RWPE2 (cell line): ENCODE data around the gene KRTAP10-6.
"Not testable (repeated sequence)": the region's sequence is repeated elsewhere in the genome, so short reads cannot be mapped to it uniquely, and the experiment has no call there.

Source experiments
- ATAC-seq: fragments of 200-7000 bp; cut with Tn5 transposase; 3 replicates; pipeline ENCODE4 v1.9.1; 2021; ENCODE audit warnings: low read depth
- DNase-seq: peaks from one replicate; pipeline ENCODE4 v3.0.0-alpha.2; 2020; ENCODE audit warnings: low spot score
- H3K27ac ChIP-seq: fragments of 450-650 bp; 2 replicates; pipeline ENCODE4 v1.5.1; 2017; ENCODE audit warnings: mild to moderate bottlenecking; ENCODE audit not compliant: poor library complexity, severe bottlenecking
- H3K27me3 ChIP-seq: fragments of 250-450 bp; sonication (Bioruptor Pico); 2 replicates; pipeline ENCODE4 v1.5.1; 2021; ENCODE audit warnings: mild to moderate bottlenecking, moderate library complexity; ENCODE audit not compliant: insufficient read depth, poor library complexity, severe bottlenecking
- H3K36me3 ChIP-seq: fragments of 250-450 bp; sonication (Bioruptor Pico); 2 replicates; pipeline ENCODE4 v1.5.1; 2020; ENCODE audit warnings: low read depth, mild to moderate bottlenecking, moderate library complexity
- H3K4me1 ChIP-seq: fragments of 250-450 bp; sonication (Bioruptor Pico); 2 replicates; pipeline ENCODE4 v1.5.1; 2021; ENCODE audit warnings: mild to moderate bottlenecking, moderate library complexity; ENCODE audit not compliant: insufficient read depth, poor library complexity, severe bottlenecking
- H3K4me3 ChIP-seq: fragments of 250-450 bp; sonication (Bioruptor Pico); 2 replicates; pipeline ENCODE4 v1.5.1; 2021; ENCODE audit warnings: mild to moderate bottlenecking, moderate library complexity; ENCODE audit not compliant: severe bottlenecking
- H3K9me3 ChIP-seq: fragments of 250-450 bp; sonication (Bioruptor Pico); 2 replicates; pipeline ENCODE4 v1.5.1; 2021; ENCODE audit warnings: mild to moderate bottlenecking, moderate library complexity; ENCODE audit not compliant: severe bottlenecking
- TF ChIP-seq, protein P1 (sequence below): fragments of 450-650 bp; IDR thresholded peaks from one replicate; pipeline ENCODE4 v1.5.1; 2017; ENCODE audit warnings: mild to moderate bottlenecking, moderate library complexity; ENCODE audit not compliant: poor library complexity, severe bottlenecking

Gene KRTAP10-6

DNA sequence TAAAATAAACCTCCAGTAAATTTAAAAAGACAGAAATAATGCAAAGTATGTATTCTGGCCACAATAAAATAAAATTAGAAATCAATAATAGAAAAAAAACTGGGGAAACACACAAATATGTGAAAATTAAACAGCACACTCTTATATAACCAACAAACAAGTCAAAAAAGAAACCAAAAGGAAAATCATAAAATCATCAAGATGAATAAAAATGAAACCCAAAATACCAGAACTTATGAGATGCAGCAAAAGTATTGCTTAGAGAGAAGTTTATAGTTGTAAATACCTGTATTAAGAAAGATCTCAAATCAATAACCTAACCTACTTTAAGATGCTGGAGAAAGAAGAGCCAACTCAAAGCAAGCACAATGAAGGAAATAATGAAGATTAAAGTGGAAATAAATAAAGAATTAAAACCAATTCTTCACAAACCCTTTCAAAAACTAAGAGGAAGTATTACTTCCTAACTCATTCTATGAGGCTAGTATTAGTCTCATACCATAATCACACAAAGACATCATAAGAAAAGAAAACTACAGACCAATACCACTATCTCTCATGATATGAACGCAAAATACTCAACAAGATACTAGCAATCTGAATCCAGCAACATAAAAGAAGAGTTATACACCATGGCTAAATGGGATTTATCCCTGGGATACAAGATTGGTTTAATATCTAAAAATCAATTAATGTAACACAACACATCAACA lies 27.3 kb downstream of the KRTAP10-6 start:
- Histone ChIP-seq H3K27ac (no peak overlapping the region), H3K4me1 (no peaks in the 10 kb centered on the region), H3K9me3 (no peaks in the 10 kb centered on the region), H3K36me3 (no peaks in the 10 kb centered on the region), H3K4me3 (no peak overlapping the region), H3K27me3 (peaks cover 5% of the 10 kb centered on the region)
- no peak for ATAC-seq
- DNase-seq = no peak
- TF ChIP-seq, protein P1, sequence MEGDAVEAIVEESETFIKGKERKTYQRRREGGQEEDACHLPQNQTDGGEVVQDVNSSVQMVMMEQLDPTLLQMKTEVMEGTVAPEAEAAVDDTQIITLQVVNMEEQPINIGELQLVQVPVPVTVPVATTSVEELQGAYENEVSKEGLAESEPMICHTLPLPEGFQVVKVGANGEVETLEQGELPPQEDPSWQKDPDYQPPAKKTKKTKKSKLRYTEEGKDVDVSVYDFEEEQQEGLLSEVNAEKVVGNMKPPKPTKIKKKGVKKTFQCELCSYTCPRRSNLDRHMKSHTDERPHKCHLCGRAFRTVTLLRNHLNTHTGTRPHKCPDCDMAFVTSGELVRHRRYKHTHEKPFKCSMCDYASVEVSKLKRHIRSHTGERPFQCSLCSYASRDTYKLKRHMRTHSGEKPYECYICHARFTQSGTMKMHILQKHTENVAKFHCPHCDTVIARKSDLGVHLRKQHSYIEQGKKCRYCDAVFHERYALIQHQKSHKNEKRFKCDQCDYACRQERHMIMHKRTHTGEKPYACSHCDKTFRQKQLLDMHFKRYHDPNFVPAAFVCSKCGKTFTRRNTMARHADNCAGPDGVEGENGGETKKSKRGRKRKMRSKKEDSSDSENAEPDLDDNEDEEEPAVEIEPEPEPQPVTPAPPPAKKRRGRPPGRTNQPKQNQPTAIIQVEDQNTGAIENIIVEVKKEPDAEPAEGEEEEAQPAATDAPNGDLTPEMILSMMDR = no peak

DNA sequence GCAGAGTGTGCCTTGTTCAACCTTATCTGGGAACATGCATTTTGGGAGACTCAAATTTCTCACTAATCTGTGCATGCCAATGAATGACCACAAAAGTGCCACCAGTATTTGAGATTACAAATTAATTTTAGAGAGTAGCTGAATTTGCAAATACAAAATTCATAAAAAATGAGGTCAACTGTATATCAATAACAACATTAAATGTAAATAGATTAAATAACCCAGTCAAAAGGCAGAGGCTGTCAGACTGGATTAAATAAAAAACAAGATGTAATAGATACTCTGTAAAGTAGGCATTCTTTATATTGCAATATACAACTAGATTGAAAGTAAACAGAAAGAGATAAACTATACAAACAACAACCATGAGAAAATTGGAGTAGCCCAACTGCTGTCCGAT lies 28.2 kb downstream of the KRTAP10-6 start:
- Histone ChIP-seq H3K27ac (no peak overlapping the region), H3K27me3 (peaks cover 5% of the 10 kb centered on the region), H3K4me1 (no peaks in the 10 kb centered on the region), H3K36me3 (no peaks in the 10 kb centered on the region), H3K4me3 (no peak overlapping the region), H3K9me3 (no peaks in the 10 kb centered on the region)
- TF ChIP-seq, protein P1 = no peak
- ATAC-seq (no peak), DNase-seq (no peak)

DNA sequence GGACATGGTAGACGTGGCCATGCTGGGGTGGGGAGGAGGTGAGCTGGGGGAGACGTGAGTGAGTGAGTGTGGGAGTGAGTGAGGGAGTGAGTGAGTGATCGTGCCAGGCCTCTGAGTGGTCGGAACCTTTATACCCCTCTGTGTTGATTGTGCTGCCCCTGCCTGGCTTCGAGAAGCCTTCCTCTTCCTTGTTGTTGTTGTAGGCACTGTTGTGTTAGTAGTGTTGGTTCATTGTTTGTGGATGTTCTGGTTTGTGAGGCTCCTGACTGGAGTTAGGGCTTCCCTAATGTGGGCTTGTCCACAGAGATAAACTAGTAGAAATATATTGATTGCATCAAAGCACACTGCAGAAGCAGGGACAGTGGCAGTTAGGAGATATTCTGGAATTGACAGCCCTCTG lies 33.6 kb downstream of the KRTAP10-6 start, which contains the start of gene KRTAP10-3:
Gene KRTAP10-3 (minus strand): TSS at position 101 of the 400 bp plus-strand sequence. CDS start 80 bp downstream, at position 21.
- Histone ChIP-seq H3K9me3 (no peaks in the 10 kb centered on the region), H3K27me3 (peaks cover 20% of the 10 kb centered on the region), H3K27ac (no peak within 1 kb of the TSS), H3K4me1 (no peaks in the 10 kb centered on the region), H3K4me3 (no peak within 1 kb of the TSS), H3K36me3 (no peaks in the 10 kb centered on the region)
- DNase-seq (no peak), ATAC-seq (no peak)
- TF ChIP-seq, protein P1 = no peak

DNA sequence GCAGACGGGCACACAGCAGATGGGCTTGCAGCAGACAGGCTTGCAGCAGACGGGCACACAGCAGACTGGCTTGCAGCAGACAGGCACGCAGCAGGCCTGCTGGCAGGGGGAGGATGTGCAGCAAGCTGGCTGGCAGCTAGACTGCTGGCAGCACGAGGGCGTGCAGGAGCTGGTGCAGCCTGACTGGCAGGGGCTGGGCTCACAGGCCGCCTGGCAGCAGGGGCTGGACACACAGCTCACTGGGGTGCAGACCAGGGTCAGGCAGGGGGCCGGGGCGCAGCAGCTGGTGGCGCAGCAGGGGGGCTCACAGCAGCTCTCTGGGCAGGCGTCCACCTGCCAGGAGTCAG lies 34.0 kb downstream of the KRTAP10-6 start:
- not testable (repeated sequence) for H3K4me3 ChIP-seq, H3K9me3 ChIP-seq, H3K27ac ChIP-seq, H3K4me1 ChIP-seq, DNase-seq, H3K36me3 ChIP-seq, ATAC-seq
- peaks cover 20% of the 10 kb centered on the region for H3K27me3 ChIP-seq

DNA sequence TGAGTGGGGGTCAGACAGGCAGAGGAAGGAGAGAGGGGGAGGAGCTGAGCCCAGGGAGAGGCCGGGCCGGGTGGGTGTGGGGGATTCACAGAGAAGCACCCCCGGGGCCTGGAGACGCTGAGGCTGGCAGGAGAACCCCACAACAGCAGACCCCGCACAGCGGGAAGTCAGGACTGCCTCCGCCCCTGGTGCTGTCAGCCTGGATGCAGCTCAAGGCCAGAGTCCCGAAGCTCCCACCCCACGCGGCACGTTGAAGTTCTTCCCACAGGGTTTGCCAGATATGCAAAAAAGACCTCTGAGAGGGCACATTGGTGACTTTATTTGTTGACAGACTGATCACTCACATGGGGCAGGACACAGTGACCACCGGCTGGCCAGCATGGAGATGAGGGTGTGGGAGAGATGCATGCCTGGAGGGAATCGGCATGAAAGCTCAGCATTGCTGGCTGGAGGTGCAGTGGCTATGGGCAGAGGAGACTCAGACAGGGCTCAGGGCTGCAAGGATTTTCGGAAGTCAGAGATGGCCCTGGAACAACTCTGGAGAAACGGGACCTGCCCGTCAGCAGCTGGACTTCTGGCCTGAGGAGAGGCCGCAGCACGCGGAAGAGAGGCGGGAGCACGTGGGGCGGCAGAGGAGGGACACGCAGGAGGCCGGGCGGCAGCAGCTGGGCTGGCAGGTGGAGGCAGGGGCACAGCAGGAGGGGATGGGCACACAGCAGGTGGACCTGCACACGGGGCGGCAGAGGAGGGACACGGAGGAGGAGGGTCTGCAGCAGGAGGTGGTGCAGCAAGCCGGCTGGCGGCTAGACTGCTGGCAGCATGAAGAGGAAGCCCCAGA lies 34.6 kb downstream of the KRTAP10-6 start:
- ATAC-seq = no peak
- Histone ChIP-seq H3K4me1 (no peaks in the 10 kb centered on the region), H3K4me3 (no peak overlapping the region), H3K27ac (no peak overlapping the region), H3K27me3 (peaks cover 20% of the 10 kb centered on the region), H3K9me3 (no peaks in the 10 kb centered on the region), H3K36me3 (no peaks in the 10 kb centered on the region)
- TF ChIP-seq, protein P1 = no peak
- DNase-seq = peak; percentile 50
